H9 (cell line): ENCODE data around the gene XRN2. TPM values are rescaled to one million over a fixed set of nuclear protein-coding genes. Genes with fewer than 3 reads are reported as not detected.
A peak's percentile ranks its signal among the peaks of the same experiment; 100 is the strongest.

Experiments used
- DNase-seq: peaks from one replicate; pipeline ENCODE4 v3.0.0-alpha.2; 2017
- H2AFZ ChIP-seq: one replicate; pipeline ENCODE4 v1.6.1; 2013; ENCODE audit warnings: mild to moderate bottlenecking, low read length, control low read depth, moderate library complexity
- H2AK5ac ChIP-seq: 2 replicates; pipeline ENCODE4 v1.6.1; 2013; ENCODE audit warnings: low read length, control low read depth, mixed read lengths; ENCODE audit not compliant: insufficient read length
- H2BK120ac ChIP-seq: one replicate; pipeline ENCODE4 v1.6.1; 2013; ENCODE audit warnings: low read depth, mild to moderate bottlenecking, low read length, control low read depth, inconsistent platforms; ENCODE audit not compliant: poor library complexity, severe bottlenecking
- H2BK12ac ChIP-seq: 2 replicates; pipeline ENCODE4 v1.6.1; 2013; ENCODE audit warnings: low read length, control low read depth, mixed read lengths, low read depth; ENCODE audit not compliant: insufficient read length
- H2BK15ac ChIP-seq: 2 replicates; pipeline ENCODE4 v1.6.1; 2013; ENCODE audit warnings: low read depth, low read length, control low read depth
- H2BK20ac ChIP-seq: one replicate; pipeline ENCODE4 v1.6.1; 2013; ENCODE audit warnings: low read depth, mild to moderate bottlenecking, low read length, control low read depth, inconsistent platforms; ENCODE audit not compliant: poor library complexity, severe bottlenecking
- H2BK5ac ChIP-seq: 2 replicates; pipeline ENCODE4 v1.6.1; 2013; ENCODE audit warnings: low read length, control low read depth, mixed read lengths; ENCODE audit not compliant: insufficient read length
- H3K14ac ChIP-seq: 2 replicates; pipeline ENCODE4 v1.6.1; 2013; ENCODE audit warnings: low read length, control low read depth; ENCODE audit not compliant: insufficient read depth
- H3K18ac ChIP-seq: 2 replicates; pipeline ENCODE4 v1.6.1; 2013; ENCODE audit warnings: low read depth, mild to moderate bottlenecking, mixed read lengths, low read length, control low read depth; ENCODE audit not compliant: insufficient read length
- H3K23ac ChIP-seq: 2 replicates; pipeline ENCODE4 v1.6.1; 2013; ENCODE audit warnings: low read length, control low read depth, mixed read lengths, low read depth; ENCODE audit not compliant: insufficient read length
- H3K23me2 ChIP-seq: 2 replicates; pipeline ENCODE4 v1.6.1; 2013; ENCODE audit warnings: low read depth, mild to moderate bottlenecking, mixed read lengths, low read length, control low read depth; ENCODE audit not compliant: insufficient read length, poor library complexity, severe bottlenecking
- H3K27ac ChIP-seq: 2 replicates; pipeline ENCODE4 v1.5.1; 2013; ENCODE audit warnings: low read length, control low read depth, mixed read lengths, low read depth; ENCODE audit not compliant: insufficient read length
- H3K27me3 ChIP-seq: 2 replicates; pipeline ENCODE4 v1.6.1; 2013; ENCODE audit warnings: low read length, control low read depth, inconsistent platforms; ENCODE audit not compliant: insufficient read depth
- H3K4ac ChIP-seq: 2 replicates; pipeline ENCODE4 v1.6.1; 2013; ENCODE audit warnings: low read depth, mild to moderate bottlenecking, control low read depth, inconsistent platforms, low read length, moderate library complexity
- H3K4me1 ChIP-seq: 2 replicates; pipeline ENCODE4 v1.6.1; 2013; ENCODE audit warnings: low read length, control low read depth, inconsistent platforms; ENCODE audit not compliant: insufficient read depth
- H3K4me2 ChIP-seq: 2 replicates; pipeline ENCODE4 v1.6.1; 2013; ENCODE audit warnings: low read length, control low read depth, mixed read lengths; ENCODE audit not compliant: insufficient read length, insufficient read depth
- H3K56ac ChIP-seq: 2 replicates; pipeline ENCODE4 v1.6.1; 2013; ENCODE audit warnings: low read depth, mild to moderate bottlenecking, mixed read lengths, low read length, control low read depth; ENCODE audit not compliant: insufficient read length
- H3K79me1 ChIP-seq: 2 replicates; pipeline ENCODE4 v1.6.1; 2013; ENCODE audit warnings: low read depth, mild to moderate bottlenecking, moderate library complexity, low read length, control low read depth, inconsistent platforms; ENCODE audit not compliant: insufficient read depth, poor library complexity, severe bottlenecking
- H3K79me2 ChIP-seq: 2 replicates; pipeline ENCODE4 v1.6.1; 2013; ENCODE audit warnings: low read length, control low read depth, inconsistent platforms; ENCODE audit not compliant: insufficient read depth
- H3K9ac ChIP-seq: 2 replicates; pipeline ENCODE4 v1.6.1; 2013; ENCODE audit warnings: low read length, control low read depth, mixed read lengths; ENCODE audit not compliant: insufficient read length; ENCODE audit errors: extremely low read depth
- H3K9me3 ChIP-seq: one replicate; pipeline ENCODE4 v1.6.1; 2013; ENCODE audit warnings: low read depth, low read length, inconsistent platforms; ENCODE audit not compliant: control insufficient read depth
- H3T11ph ChIP-seq: one replicate; pipeline ENCODE4 v1.6.1; 2013; ENCODE audit warnings: mild to moderate bottlenecking, low read length, control low read depth, inconsistent platforms
- H4K20me1 ChIP-seq: one replicate; pipeline ENCODE4 v1.6.1; 2013; ENCODE audit not compliant: control insufficient read depth, insufficient read length, insufficient read depth
- H4K5ac ChIP-seq: 2 replicates; pipeline ENCODE4 v1.6.1; 2013; ENCODE audit warnings: low read depth, mild to moderate bottlenecking, mixed read lengths, low read length, control low read depth; ENCODE audit not compliant: insufficient read length
- H4K8ac ChIP-seq: replicated peaks from 2 replicates; pipeline ENCODE4 v1.6.1; 2013; ENCODE audit warnings: low read length, control low read depth, mixed read lengths, low read depth; ENCODE audit not compliant: insufficient read length
- H4K91ac ChIP-seq: 2 replicates; pipeline ENCODE4 v1.6.1; 2013; ENCODE audit warnings: low read depth, mild to moderate bottlenecking, moderate library complexity, mixed read lengths, low read length, control low read depth; ENCODE audit not compliant: insufficient read length
- H3K27ac Mint-ChIP-seq, 3 experiments: 2 replicates in 2 of 3; 3 replicates in 1 of 3; pipeline ENCODE4 v1.8.0; 2020 to 2021; ENCODE audit warnings: mixed read lengths in 3 of 3, mild to moderate bottlenecking in 1 of 3, moderate library complexity in 1 of 3
- H3K27me3 Mint-ChIP-seq: 2 replicates; pipeline ENCODE4 v1.8.0; 2021; ENCODE audit warnings: low read depth, mild to moderate bottlenecking, moderate library complexity, mixed read lengths
- H3K36me3 Mint-ChIP-seq, 3 experiments: 2 replicates in 2 of 3; 3 replicates in 1 of 3; pipeline ENCODE4 v1.8.0; 2020 to 2021; ENCODE audit warnings: low read depth in 3 of 3, mixed read lengths in 3 of 3; ENCODE audit not compliant: insufficient read depth in 1 of 3
- H3K4me1 Mint-ChIP-seq, 2 experiments: 2 replicates each; pipeline ENCODE4 v1.8.0; 2020; ENCODE audit warnings: mixed read lengths in 2 of 2
- H3K4me3 Mint-ChIP-seq, 2 experiments: 2 replicates in 1 of 2; 3 replicates in 1 of 2; pipeline ENCODE4 v1.8.0; 2020 to 2021; ENCODE audit warnings: mild to moderate bottlenecking in 2 of 2, mixed read lengths in 2 of 2, moderate library complexity in 1 of 2
- H3K9me3 Mint-ChIP-seq, 2 experiments: 2 replicates in 1 of 2; 3 replicates in 1 of 2; pipeline ENCODE4 v1.8.0; 2020; ENCODE audit warnings: mild to moderate bottlenecking in 2 of 2, mixed read lengths in 2 of 2, moderate library complexity in 1 of 2
- CTCF ChIP-seq: fragments of 200-600 bp; sonication (generic); conservative IDR thresholded peaks from 3 replicates; pipeline ENCODE4 v1.8.0; 2021; ENCODE audit warnings: antibody characterized with exemption, mild to moderate bottlenecking
- WGBS: extraction: QIAGEN DNeasy Blood & Tissue Kit; methylation state at CpG from one replicate; pipeline ENCODE4 v1.1.7; 2013; ENCODE audit warnings: missing lambda C conversion rate, low lambda C conversion rate, mixed read lengths; ENCODE audit not compliant: insufficient read length; ENCODE audit errors: extremely low coverage; 5-methylcytosine and 5-hydroxymethylcytosine counted together
- total RNA-seq: library from RNA; stranded (reverse); gene quantifications from 2 replicates; pipeline ENCODE4 v1.2.1, GENCODE V29; 2021

The XRN2 gene
- total RNA-seq, 1 experiment from 2014 or later: 96.7 TPM

GRCh38 chr20:21391185-21391971, 88.2 kb downstream of the XRN2 start:
- H2AFZ ChIP-seq: no peak overlapping the region
- no peaks in the 10 kb centered on the region for H3K79me1 ChIP-seq
- H3K18ac ChIP-seq: no peak overlapping the region
- no peak overlapping the region for H2AK5ac ChIP-seq
- H2BK5ac ChIP-seq: no peak overlapping the region
- no peak overlapping the region for H2BK20ac ChIP-seq
- H3K27ac Mint-ChIP-seq: peak overlapping the region in 1 of 3 experiments; percentile 40; a peak in 2 of 7 replicates
- no peaks in the 10 kb centered on the region for H3K79me2 ChIP-seq
- no peak overlapping the region for H4K91ac ChIP-seq
- no peak overlapping the region for H3K14ac ChIP-seq
- H3K56ac ChIP-seq: no peak overlapping the region
- peaks cover 34% of the 10 kb centered on the region for H3K27me3 ChIP-seq
- H3K27me3 Mint-ChIP-seq: peaks cover 60% of the 10 kb centered on the region
- no peaks in the 10 kb centered on the region for H3K9me3 ChIP-seq
- H2BK12ac ChIP-seq: no peak overlapping the region
- H3K4me2 ChIP-seq: peak overlapping the region; percentile 87
- no peak overlapping the region for H3K9ac ChIP-seq
- H3K27ac ChIP-seq: no peak overlapping the region
- H3K4me1 Mint-ChIP-seq: peaks cover 14 to 21% of the 10 kb centered on the region in 2 experiments
- peaks cover 2% of the 10 kb centered on the region; the same call in 1 of the 2 replicates for H3K4me1 ChIP-seq
- H3K4me3 Mint-ChIP-seq: peak overlapping the region; percentile 53 to 85
- H3K36me3 Mint-ChIP-seq: peaks cover 0 to 20% (median 16%) of the 10 kb centered on the region in 3 experiments; a peak in 6 of 7 replicates
- H3T11ph ChIP-seq: no peak overlapping the region
- no peak overlapping the region for H2BK15ac ChIP-seq
- peaks cover 0 to 4% of the 10 kb centered on the region in 2 experiments; a peak in 1 of 5 replicates for H3K9me3 Mint-ChIP-seq
- H3K23me2 ChIP-seq: no peaks in the 10 kb centered on the region
- no CpG with 5 or more reads among the region's 61 CpGs for WGBS
- H4K5ac ChIP-seq: no peak overlapping the region
- H4K20me1 ChIP-seq: no peaks in the 10 kb centered on the region
- no peak overlapping the region for H4K8ac ChIP-seq
- no peak for TF ChIP-seq CTCF
- DNase-seq: peak; percentile 52
- H3K23ac ChIP-seq: no peak overlapping the region
- no peak overlapping the region for H2BK120ac ChIP-seq
- no peak overlapping the region for H3K4ac ChIP-seq
